ENCODE results near the gene PNKP. TPM values are rescaled to one million over a fixed set of nuclear protein-coding genes. Genes with fewer than 3 reads are reported as not detected.

The PNKP gene
- total and polyA plus RNA-seq, 10 of the 15 experiments (the other 5 are each of a cell fraction or from before 2014, with no cell fraction given), result 2.9 to 82.3 (median 33.2) TPM

DNA sequence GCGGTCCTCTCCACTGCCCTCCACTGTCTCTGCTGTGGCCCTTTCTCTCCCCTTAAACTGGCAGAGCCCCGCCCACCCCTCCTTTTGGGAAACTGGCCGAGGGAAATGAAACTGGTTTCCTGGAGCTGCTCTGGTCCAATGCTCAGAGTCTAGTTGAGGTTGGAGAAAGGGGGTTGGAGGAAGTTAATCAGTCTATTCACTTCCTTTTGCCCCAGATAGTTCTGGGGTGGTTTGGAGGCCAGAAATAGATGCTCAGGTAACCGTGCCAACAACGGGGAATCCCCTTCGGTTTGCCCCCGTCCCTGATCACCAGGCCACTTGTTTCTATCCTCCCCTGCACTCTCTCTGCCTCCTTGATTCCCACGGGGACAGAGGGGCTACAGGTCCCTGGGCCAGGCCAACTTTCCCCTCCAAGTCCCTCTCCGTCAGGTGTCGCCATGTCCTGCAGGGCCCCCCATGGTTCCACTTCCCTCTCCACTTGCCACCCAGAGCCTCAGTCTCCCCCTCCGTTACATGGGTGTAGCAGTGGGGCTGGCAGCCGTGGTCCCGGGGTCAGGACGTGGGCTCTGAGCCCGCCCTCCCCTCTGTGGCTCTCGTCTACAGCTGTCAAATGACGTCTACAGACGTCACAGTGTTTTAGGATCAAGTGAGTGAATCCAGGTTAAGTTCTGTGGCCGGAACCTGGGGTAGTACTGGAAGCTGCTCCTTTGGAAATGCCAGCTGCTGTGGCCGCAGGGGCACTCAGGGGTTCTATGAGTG is 29.7 kb upstream of the PNKP start, which contains the start of gene IL4I1 (continued):
- TF ChIP-seq, protein P1, sequence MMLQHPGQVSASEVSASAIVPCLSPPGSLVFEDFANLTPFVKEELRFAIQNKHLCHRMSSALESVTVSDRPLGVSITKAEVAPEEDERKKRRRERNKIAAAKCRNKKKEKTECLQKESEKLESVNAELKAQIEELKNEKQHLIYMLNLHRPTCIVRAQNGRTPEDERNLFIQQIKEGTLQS (IDR thresholded peaks at IDR 0.05; ENCODE audit: borderline replicate concordance, extremely low read depth, low read depth, low read length), result no peak
- 0 out of 2 replicates have a peak, but pooled peaks have one; percentile 41 for TF ChIP-seq WRNIP1 (IDR thresholded peaks at IDR 0.05; ENCODE audit: borderline replicate concordance, low read depth, low read length)

DNA sequence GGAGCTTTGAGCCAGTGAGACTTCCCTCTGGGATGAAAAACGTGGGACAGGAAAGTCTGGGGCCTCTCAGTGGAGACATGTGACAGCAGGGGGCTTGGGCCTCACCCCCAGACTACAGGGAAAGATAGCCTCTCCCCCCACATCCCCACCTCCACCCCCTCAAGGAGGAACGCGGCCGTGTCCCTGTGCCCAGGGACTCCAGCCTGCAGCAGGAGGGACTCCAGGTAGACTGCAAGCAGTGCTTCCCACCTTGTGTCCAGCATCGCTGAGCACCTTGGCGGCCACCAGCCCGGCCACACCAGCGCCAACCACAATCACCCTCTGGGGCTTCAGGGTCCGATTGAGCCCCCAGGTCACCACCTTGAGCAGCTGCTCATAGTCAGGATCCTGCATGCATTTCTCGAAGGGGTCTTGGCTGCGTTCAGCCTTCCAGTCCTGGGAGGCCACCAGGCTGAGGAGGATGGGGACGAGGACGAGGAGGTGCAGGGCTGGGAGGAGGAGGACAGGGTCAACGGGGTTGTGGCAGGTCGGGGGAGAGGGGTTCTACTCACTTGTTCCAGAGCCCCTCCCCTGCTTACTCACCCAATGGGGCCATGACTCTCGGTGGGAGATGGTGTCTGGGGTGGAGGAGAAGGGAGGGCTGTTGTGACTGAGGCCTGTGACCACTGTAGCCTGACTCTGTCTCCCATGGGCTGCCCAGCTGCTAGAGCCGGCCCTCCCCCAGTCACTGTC is 28.4 kb upstream of the PNKP start:
- POLR2A ChIA-PET, result interaction anchor here (0.6 to 8.2 kb wide), 14 partner anchors 8 to 525 kb away, joined by 3 to 116 read pairs (median 8); partner anchors contain the start of genes AKT1S1, ATF5, NUP62 and TBC1D17
- SMC1A ChIA-PET (ENCODE audit: uncharacterized antibody, unreplicated experiment), result interaction anchor here (2.4 to 7.3 kb wide), 3 partner anchors 9 to 32 kb away, joined by 6 to 110 read pairs (median 78); partner anchors contain the start of genes ATF5 and NUP62
- peak overlapping the region; percentile 78 for H3K9ac ChIP-seq (ENCODE audit: control insufficient read depth, insufficient read depth, low read length)
- 0 out of 2 replicates have a peak, but pooled peaks have one; percentile 8 for TF ChIP-seq TCF3 (IDR thresholded peaks at IDR 0.05; ENCODE audit: borderline replicate concordance, insufficient read depth, low read depth, low read length)
- TF ChIP-seq LARP7 (IDR thresholded peaks at IDR 0.05), result 0 out of 2 replicates have a peak, but pooled peaks have one; percentile 22
- TF ChIP-seq, protein P2, sequence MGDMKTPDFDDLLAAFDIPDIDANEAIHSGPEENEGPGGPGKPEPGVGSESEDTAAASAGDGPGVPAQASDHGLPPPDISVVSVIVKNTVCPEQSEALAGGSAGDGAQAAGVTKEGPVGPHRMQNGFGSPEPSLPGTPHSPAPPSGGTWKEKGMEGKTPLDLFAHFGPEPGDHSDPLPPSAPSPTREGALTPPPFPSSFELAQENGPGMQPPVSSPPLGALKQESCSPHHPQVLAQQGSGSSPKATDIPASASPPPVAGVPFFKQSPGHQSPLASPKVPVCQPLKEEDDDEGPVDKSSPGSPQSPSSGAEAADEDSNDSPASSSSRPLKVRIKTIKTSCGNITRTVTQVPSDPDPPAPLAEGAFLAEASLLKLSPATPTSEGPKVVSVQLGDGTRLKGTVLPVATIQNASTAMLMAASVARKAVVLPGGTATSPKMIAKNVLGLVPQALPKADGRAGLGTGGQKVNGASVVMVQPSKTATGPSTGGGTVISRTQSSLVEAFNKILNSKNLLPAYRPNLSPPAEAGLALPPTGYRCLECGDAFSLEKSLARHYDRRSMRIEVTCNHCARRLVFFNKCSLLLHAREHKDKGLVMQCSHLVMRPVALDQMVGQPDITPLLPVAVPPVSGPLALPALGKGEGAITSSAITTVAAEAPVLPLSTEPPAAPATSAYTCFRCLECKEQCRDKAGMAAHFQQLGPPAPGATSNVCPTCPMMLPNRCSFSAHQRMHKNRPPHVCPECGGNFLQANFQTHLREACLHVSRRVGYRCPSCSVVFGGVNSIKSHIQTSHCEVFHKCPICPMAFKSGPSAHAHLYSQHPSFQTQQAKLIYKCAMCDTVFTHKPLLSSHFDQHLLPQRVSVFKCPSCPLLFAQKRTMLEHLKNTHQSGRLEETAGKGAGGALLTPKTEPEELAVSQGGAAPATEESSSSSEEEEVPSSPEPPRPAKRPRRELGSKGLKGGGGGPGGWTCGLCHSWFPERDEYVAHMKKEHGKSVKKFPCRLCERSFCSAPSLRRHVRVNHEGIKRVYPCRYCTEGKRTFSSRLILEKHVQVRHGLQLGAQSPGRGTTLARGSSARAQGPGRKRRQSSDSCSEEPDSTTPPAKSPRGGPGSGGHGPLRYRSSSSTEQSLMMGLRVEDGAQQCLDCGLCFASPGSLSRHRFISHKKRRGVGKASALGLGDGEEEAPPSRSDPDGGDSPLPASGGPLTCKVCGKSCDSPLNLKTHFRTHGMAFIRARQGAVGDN (IDR thresholded peaks at IDR 0.05), result peak; percentile 31; the same call in 1 of the 2 replicates
- 0 out of 2 replicates have a peak, but pooled peaks have one; percentile 9 for TF ChIP-seq IRF4 (IDR thresholded peaks at IDR 0.05; ENCODE audit: low read depth, low read length)
- peak; percentile 47; the same call in 1 of the 2 replicates for TF ChIP-seq POLR2A (IDR thresholded peaks at IDR 0.05; ENCODE audit: low read depth, low read length)
- peak in 1 of 2 experiments; percentile 3; a peak in 1 of 4 replicates for TF ChIP-seq BHLHE40 (IDR thresholded peaks at IDR 0.05; ENCODE audit: borderline replicate concordance in 1 of 2, low read depth in 2 of 2, low read length in 1 of 2)
- TF ChIP-seq, protein P3, sequence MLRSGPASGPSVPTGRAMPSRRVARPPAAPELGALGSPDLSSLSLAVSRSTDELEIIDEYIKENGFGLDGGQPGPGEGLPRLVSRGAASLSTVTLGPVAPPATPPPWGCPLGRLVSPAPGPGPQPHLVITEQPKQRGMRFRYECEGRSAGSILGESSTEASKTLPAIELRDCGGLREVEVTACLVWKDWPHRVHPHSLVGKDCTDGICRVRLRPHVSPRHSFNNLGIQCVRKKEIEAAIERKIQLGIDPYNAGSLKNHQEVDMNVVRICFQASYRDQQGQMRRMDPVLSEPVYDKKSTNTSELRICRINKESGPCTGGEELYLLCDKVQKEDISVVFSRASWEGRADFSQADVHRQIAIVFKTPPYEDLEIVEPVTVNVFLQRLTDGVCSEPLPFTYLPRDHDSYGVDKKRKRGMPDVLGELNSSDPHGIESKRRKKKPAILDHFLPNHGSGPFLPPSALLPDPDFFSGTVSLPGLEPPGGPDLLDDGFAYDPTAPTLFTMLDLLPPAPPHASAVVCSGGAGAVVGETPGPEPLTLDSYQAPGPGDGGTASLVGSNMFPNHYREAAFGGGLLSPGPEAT (IDR thresholded peaks at IDR 0.05; ENCODE audit: low read depth), result peak; percentile 37; the same call in 1 of the 2 replicates

More for the DNA sequence above, 28.4 kb upstream of the PNKP start:
- no peaks in the 10 kb centered on the region for H4K20me1 ChIP-seq (ENCODE audit: control insufficient read depth, insufficient read depth)
- H3K4me3 ChIP-seq, result peak overlapping the region; percentile 77
- H3K9me3 ChIP-seq (replicated peaks; ENCODE audit: control insufficient read depth, insufficient read depth, low read length), result no peaks in the 10 kb centered on the region; the same call in 2 of the 3 replicates
- ChIA-PET RAD21 (ENCODE audit: unreplicated experiment) (interaction anchor here (1.1 to 5.4 kb wide), 7 partner anchors 9 to 32 kb away, joined by 3 to 66 read pairs (median 26); partner anchors contain the start of genes ATF5 and NUP62), CTCF (interaction anchor here (0.8 to 6.3 kb wide), 7 partner anchors 9 to 88 kb away, joined by 3 to 71 read pairs (median 3); partner anchors contain the start of gene NUP62)
- no peak overlapping the region; the same call in none of the 2 replicates for H2AFZ ChIP-seq (ENCODE audit: control insufficient read depth, low read depth, low read length)
- BruUV-seq (replicated peaks), result TSS peak; percentile 82
- intact Hi-C loops (cut with micrococcal nuclease; ENCODE audit: unreplicated experiment), result loop anchor here (2.0 kb wide), 2 partner anchors 19 to 33 kb away; partner anchors contain the start of genes AKT1S1, ATF5, NUP62 and TBC1D17
- no peaks in the 10 kb centered on the region; a peak in 2 of 4 replicates for H3K36me3 ChIP-seq (ENCODE audit: control insufficient read depth in 2 of 2, insufficient read depth in 2 of 2, low read length in 1 of 2)
- peaks cover 39% of the 10 kb centered on the region for H3K4me1 ChIP-seq (ENCODE audit: control insufficient read depth, insufficient read depth, low read length)
- DNase-seq (ENCODE audit: low read depth, low spot score), result no peak
- H3K79me2 ChIP-seq (ENCODE audit: control insufficient read depth, insufficient read depth, low read length), result peaks cover 42% of the 10 kb centered on the region
- in situ Hi-C loops (cut with MboI), result loop anchor here (25.0 kb wide), 1 partner anchor 1258 kb away; the partner anchor contains the start of genes CA11 and DBP
- H3K27me3 ChIP-seq (replicated peaks in 1 of 2; ENCODE audit: control insufficient read depth in 2 of 2, insufficient read depth in 2 of 2, low read length in 1 of 2), result no peaks in the 10 kb centered on the region
- WGBS (ENCODE audit: insufficient coverage, insufficient replicate concordance, low lambda C conversion rate, missing lambda C conversion rate), result 2% methylated on average over 17 of the region's 17 CpGs
- ATAC-seq, result peak; percentile 41
- peak overlapping the region; percentile 86 for H3K4me2 ChIP-seq (ENCODE audit: control insufficient read depth, insufficient read depth)
- peak overlapping the region; percentile 91 for H3K27ac ChIP-seq (ENCODE audit: control insufficient read depth, insufficient read depth)
- peak; percentile 70 for FAIRE-seq
